GM18868 (cell line): ENCODE measurements around the gene GNAI2.
"Not testable (repeated sequence)": the region's sequence is repeated elsewhere in the genome, so short reads cannot be mapped to it uniquely, and the experiment has no call there.

Experiments
- ATAC-seq: cut with Tn5 transposase; IDR thresholded peaks from one replicate; pipeline ENCODE4 v1.9.1; 2021; ENCODE audit warnings: mild to moderate bottlenecking, moderate library complexity; ENCODE audit not compliant: unreplicated experiment

The GNAI2 gene

DNA sequence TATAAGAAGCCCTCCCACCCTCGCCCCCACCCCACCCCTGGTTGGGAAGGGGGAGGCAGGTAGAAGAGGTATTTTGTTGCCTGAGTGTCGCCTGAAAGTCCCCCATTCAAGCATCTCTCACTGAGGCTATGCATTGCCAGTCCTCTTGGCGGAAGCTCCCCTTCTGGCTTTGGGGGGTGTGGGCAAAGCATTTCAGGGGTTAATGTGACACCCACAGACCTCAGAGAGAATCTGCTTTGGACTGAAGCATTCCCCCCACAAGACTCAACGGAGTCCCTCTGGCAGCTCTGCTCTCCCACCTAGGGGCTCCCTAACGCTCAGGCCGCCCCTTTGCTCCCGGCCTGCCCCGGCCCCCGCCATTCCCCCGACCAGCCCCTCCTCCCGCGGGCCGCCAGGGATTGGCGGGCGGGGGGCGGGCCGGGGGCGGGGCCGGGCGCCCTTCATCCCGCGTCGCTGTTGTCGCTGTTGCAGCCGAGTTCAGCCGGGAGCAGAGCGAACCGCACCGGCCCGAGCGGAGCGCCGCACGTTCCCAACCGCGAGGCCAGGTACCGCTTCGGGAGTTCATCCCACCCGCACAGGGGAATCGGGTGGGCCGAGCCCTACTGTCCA lies 31.1 kb upstream of the GNAI2 start, which contains the start of gene SLC38A3:
Gene SLC38A3 (plus strand): TSS at position 468 of the 609 bp plus-strand sequence. CDS start 8,929 bp downstream, outside the sequence.
- no peak for ATAC-seq

DNA sequence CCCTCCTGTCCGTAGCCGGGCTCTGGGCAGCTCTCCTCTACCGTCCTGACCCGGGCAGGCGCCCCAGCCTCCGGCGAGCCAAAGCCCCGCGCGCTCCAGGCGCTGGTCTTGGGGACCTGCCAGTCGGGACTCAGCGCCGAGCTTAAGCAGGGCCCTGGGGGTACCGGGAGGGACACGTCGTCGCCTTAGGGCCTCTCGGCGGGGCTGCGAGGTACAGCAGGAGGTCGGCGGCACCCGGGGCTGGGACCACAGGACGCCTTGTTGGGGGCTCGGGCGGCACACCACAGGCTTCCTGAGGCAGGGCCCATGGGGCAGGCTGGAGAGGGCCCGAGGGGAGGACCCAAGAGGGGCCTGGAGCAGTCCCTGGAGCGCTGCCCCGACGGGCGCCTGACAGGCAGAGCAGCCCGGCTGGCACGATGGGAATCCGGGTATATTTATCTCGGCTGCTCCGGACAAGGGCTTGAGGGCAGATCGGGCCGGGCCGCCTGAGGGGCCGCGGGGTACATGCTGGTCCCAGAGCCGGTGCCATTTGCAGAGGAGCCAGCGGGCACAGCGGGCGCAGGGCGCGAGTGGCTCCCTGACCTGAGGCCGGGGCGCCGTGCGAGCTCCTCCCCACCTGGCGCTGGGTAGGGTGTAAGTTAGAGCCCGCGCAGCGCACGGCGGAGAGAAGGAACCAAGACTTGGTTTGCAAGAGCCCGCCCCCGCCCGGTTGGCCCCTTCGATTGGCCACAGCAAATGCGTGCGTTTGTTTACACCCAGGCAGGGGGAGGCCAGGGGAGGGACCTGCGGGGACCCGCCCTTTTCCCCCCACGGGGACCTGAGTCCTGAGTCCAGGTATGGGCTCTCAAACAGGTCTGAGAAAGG lies 30.4 kb upstream of the GNAI2 start:
- no peak for ATAC-seq

DNA sequence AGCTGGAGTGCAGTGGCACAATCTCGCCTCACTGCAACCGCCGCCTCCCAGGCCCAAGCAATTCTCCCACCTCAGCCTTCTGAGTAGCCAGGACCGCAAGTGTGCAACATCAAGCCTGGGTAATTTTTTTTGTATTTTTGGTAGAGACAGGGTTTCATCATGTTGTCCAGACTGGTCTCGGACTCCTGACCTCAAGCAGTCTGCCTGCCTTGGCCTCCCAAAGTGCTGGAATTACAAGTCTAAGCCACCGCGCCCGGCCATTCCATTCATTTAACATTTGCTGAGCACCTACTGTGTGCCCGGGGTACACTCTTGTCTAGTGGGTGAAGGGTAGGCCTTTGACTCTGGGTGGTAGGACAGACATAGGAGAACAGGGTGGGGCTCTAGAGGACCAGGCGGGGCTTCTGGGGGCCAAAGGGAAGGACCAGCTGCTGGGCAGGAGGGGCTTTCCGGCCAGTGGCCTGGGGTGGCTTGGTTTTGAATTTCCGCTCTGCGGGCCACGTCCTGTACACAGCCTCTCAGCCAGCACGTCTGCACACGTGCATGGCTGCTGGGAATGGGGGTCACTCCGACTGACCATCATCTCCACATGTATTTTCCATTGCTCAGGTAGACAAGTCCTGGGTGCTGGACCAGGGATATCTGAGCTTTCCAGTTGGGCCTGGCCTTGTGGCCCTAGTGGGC lies 28.5 kb upstream of the GNAI2 start:
- ATAC-seq, result no peak

DNA sequence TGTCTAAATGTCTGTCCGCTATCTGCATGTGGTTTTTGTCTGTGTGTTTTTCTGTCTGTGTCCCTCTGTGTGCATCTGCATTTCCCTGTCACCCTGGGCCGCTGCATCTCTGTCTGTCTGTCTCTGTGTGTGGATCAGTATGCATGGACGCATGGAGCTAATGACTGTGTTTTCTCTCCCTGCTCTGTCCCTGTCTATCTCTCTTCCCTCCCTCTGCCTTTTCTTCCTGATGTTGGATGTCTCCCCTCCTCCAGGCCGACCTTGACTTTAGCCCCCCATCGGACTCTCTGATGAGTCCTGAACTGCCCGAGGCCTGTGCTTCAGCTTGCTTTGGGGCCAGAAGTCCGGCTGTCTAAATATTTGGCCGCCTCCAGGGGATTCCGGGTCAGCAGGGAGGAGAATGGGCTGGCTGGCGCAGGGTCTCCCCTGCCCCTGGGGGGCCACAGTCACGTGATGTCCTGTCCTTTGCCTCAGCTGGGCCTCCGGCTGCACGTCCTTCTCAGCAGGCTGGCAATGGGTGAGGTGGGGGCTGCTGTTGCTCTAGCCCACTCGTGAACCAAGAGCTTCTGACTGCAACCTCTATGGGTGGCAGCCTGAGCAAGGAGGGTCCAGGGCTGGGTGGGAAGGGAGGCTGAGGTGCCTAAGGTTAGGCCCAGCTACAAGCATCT lies 27.2 kb upstream of the GNAI2 start:
- ATAC-seq, result no peak

DNA sequence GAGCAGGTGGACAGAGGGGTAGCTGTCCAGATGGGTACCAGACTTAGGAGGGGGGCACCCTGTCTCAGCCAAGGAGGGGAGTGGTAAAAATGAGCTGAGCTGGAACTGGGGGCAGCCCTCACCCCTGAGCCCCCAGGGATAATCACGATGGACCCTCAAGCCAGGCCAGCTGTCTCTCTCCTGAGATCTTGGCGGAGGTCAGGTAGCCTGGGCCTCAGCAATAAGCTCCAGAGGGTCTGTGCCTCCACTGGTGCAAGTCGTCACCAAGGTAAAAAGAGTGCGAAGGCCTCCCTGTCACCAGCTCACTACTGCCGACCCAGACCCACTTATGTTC lies 25.9 kb upstream of the GNAI2 start:
- ATAC-seq, result no peak

DNA sequence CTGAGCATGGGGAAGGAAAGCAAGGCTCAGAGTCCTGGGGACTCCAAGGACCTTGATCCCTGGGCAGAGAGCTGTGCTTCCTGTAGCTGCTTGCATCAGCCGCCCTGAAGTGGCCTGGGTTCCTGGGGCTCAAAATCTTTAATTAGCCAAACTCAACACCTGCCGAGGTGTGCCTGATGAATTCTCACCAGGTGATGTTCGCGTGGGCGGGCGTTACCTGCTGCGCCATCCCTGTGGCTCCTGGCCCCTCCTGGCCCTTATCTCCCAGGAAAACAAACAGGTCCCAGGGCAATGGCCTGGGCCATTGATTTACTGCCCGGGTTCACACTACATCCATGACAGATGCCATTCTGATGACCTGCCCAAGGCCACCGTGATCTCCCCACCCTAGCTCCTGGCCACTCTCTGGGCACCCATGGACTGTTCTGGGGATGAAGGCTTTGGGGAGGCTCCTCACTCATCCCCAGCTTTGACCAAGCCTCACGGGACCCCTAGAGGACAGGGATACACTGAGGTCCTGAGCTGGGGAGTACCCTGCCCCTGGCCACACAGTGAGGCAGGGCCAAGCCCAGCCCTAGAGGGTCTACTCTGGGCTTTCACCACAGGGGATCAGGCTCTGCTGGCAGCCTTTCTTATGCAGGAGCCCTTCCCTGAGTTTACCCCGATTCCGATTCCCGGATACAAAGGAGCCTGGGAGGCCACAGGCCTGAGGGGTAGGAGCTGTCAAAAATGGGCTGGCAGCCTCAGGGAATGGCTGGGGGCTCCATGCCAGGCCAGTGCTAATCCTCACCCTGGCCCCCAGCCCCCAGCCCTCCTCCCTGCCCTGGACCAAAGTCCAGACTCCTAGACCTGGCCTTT lies 25.3 kb upstream of the GNAI2 start:
- no peak for ATAC-seq

DNA sequence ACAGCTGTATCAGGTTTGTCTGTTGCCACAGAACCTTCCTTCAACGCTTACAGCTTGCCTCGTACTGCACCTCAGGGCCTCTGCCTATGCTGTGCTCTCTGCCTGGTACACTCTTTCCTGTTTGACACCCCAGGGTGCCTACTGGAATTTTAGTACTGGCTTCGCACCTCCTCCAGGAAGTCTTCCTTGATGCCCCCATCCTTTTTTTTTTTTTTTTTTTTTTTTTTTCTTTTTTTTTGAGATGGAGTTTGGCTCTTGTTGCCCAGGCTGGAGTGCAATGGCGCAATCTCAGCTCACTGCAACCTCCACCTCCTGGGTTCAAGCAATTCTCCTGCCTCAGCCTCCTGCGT lies 24.7 kb upstream of the GNAI2 start:
- ATAC-seq, result not testable (repeated sequence)

DNA sequence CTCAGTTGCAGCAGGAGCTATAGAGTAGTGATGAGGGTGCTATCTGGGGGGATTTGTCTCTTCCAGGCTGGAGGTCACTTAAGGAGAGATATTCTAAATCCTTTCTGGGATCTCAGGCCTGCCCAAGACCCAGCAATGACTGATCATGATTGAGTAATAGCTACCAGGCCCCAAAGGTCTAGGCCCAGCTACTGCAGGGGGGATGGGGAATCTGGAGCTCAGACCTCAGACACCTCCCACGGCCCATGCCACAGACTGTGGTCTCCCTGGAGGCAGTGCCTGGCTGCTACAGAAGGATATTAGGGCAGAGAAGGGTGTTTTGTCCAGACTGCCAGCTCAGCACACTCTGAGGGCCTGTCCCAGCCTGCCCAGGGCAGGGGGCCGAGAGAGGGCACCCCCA lies 24.1 kb upstream of the GNAI2 start:
- no peak for ATAC-seq

DNA sequence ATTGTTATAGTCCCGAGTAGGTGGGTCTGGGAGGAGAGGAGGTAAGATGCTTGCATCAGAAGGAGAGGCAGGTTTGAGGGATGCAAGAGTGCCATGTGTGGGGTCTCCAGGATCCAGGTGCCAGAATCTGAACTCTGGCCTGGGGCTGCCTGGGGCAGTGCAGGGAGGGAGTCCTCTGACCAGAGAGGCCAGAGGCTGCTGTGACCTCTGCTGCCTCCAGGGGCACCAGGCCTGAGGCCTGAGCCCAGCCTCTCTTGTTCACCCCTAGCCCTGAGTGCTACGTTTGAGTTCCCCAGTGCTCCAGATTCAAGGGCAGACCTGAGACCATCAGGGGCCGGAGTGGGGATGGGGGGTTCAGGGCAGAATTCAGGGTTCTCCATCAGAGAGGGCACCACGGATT lies 23.5 kb upstream of the GNAI2 start:
- ATAC-seq, result no peak

DNA sequence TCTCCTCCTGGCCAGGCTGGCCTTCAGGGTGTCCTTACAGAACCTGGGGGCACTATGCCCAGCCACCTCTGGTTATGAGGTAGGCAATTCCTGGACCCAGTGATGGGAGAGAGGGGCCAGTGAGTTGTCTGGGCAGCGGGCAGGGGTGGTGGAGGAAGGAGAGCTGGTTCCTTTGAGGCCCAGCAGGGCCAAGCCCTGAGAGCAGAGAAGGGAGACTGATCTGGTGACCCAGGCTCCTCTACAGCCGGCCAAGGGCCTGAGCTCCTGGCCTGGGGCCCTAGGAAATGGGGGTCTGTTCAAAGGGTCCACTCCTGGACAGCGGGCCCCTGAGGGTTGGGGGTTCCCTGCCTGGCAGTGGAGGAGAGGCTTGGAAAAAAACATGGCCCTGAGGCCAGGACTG lies 23.0 kb upstream of the GNAI2 start:
- ATAC-seq, result no peak

DNA sequence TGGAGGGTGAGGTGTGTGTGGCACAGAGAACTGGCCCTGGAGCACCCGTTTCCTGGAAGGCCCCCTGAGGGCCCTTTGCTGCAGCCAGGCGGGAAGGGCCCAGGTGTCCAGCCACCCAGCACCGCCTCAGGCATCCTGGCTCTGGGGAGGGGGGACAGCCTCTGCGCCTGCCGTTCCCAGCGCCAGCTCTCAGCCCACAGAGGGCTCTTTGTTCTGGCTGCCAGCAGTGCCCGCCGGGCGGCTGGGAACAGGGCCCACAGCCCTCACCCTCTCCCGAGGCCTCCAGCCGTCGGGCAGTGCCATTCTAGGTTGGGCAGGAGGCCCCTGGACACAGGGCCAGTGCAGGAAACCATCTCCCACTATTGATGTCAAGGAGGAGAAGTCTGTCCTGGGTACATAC lies 22.6 kb upstream of the GNAI2 start:
- ATAC-seq, result no peak

DNA sequence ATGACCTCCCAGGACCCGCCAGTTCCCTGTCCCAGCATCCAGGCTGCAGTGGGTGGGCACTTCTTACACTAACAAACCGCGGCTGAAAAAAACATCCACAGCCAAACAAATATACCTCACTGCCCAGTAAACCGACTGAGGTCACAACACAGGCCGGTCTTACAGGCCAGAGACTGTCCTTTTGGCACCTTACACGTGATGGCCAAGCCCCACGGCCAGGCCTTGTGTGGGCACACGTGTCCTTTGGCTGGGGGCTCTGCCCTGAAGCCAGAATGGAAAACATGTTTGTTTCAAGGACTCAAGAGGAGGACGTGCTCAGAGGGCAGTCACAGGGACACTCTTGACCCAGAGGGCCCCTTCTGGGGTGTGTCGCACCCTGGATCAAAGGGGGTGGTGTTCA lies 21.2 kb upstream of the GNAI2 start:
- ATAC-seq, result no peak

DNA sequence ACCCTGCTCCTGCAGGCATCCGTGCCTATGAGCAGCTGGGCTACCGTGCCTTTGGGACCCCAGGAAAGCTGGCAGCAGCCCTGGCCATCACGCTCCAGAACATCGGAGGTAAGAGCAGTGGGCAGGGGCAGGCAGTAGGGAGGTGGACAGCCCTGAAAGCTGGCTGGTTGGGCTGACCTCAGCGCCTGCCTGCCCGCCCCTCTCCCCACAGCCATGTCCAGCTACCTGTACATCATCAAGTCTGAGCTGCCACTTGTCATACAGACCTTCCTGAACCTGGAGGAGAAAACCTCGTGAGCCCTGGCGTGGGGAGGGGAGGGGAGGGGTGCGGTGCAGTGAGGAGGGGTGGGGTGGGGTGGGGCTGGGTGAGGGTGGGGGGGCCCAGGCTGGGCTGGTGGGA lies 20.5 kb upstream of the GNAI2 start:
- ATAC-seq, result no peak

DNA sequence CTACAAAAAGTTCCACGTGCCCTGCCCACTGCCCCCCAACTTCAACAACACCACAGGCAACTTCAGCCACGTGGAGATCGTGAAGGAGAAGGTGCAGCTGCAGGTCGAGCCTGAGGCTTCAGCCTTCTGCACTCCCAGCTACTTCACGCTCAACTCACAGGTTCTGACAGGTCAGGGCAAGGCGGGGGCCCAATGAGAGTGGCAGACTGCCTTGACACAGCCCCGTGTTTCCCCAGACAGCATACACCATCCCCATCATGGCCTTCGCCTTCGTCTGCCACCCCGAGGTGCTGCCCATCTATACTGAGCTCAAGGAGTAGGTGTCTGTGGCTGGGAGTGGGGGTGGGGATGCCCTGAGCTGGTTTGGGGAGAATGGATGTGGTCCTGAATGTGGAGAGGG lies 18.3 kb upstream of the GNAI2 start:
- ATAC-seq, result no peak

DNA sequence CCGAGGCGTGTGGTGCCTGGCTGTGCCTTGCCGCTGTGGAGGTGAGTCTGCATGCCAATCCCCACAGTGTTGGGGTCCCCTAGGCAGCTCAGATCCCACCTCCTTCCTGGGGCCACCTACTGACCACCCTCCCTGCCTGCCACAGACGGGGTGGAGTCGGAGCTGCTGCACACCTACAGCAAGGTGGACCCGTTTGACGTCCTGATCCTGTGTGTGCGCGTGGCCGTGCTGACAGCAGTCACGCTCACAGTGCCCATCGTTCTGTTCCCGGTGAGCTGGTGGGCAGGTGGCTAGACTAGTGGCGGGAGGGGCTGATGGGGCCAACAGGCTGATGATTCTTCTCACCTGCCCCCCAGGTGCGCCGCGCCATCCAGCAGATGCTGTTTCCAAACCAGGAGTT lies 17.6 kb upstream of the GNAI2 start:
- no peak for ATAC-seq

DNA sequence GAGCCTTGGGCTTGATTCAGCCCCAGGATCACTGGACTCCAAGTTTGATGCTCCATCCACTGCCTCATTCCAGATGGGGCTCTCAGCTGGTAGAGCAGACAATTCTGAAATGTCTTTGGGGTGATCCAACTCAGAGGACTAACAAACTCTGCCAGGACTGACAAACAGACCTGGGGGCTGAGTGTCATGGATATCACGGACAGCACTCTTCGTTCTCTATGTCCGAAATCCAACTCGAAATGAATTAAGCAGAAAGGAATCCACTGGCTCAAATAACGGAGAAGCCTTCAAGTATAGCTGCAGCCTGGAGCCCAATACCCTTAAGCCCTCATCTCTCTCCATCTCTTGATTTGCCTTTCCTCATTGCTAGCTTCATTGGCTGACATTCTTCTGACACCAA lies 16.7 kb upstream of the GNAI2 start:
- no peak for ATAC-seq

DNA sequence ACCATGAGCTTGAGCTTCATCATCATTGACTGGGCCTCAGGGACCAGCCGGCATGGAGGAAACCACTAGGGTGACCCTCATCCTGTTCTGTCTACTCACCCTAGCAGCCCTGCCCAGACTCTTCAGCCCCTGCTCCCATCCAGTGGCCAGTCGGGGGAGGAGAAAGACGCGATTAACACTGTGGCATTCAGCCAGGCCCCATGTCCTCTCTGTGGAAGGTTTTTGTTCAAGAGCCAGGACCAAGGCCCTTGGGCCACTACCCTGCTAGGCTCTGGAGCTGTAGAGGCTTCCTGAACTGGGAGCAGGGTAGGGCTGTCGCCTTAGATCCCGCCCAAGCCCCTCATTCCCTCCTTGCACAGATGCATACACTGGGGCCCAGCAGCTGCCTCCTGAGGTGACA lies 15.9 kb upstream of the GNAI2 start:
- ATAC-seq, result no peak

DNA sequence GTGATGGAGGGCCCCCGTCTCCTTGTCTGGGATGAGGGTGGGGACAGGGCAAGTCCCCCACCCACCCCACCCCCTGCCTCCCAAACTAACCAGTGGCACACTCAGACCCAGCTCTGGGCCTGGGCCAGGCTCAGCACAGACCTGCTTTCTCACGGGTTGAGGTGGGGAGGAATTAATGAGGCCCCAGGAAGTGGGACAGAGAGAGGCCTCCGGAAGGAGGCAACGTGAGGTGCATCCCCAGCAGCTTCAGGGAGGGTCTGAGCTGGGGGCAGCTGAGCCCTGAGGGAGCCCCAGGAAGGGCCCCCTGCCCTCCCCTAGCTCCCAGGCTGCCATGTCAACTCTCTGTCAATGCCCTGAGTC lies 15.0 kb upstream of the GNAI2 start:
- ATAC-seq, result no peak

DNA sequence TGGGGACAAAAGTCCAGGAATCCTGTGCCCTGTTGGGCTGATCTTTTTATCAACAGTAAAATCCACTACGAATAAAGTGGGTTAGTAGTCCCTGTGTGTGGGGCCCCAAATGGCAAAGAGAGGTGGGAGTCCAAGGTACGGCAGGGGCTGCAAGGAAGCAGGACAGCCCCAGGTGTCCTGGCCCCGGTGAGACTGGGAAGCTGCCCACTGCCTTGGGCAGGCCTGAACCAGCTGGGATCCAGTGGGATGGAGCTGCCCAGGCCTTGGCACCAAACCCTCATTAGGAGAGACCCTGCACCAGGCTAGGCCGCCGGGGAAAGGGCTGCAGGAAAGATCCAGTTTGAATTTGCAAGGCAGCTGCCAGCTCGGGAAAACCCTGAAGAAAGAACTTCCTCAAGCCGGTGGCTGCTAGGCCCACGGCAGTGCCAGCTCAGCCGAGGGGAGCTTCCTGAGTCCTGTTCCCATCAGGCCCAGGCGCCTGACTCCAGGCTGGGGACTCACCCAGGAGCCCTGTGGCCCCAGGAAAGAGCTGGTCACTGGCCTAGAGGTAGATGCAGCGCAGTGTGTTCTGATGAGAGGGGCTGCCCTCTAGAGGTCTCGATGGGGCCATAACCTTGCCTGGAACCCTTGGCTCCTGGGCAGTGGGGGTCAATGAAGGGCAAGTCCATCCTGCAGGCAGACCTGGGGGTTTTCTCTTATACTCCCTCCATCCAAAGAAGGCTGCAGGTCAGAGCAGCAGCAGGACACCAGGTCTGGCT lies 14.4 kb upstream of the GNAI2 start:
- no peak for ATAC-seq

DNA sequence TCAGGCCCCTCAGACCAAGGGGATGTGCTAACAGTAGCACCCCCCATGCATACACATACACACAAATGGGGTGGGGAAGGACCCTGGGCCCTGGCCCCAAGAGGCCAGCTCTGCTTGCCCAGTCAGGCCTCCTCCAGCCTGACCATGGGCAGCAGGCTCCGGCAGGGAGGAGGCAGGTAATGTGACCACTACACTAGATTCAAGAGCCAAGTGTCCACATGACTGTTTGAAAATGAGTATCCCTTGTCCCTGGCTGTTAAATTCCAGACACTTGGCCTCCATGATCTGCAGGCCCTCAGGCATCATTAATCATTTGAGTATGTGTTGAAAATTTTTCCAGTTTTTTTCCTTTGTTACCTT lies 13.9 kb upstream of the GNAI2 start:
- ATAC-seq, result no peak
